Testis (tissue), 2 donors: ENCODE data around the gene GLCCI1.

ENCODE experiments used
- POLR2A ChIP-seq: fragments of 450-650 bp; IDR thresholded peaks from one replicate; pipeline ENCODE4 v1.6.1; 2017; ENCODE audit warnings: antibody characterized with exemption, mild to moderate bottlenecking, moderate library complexity
- TF ChIP-seq, protein P1 (sequence below), 3 experiments: fragments of 450-650 bp in 2 of 3; fragments of 200-600 bp in 1 of 3; sonication (generic) in 1 of 3; IDR thresholded peaks; one replicate each; pipeline ENCODE4 v1.5.1; 2016 to 2019; ENCODE audit warnings: antibody characterized with exemption in 3 of 3, mild to moderate bottlenecking in 2 of 3, moderate library complexity in 1 of 3

DNA sequence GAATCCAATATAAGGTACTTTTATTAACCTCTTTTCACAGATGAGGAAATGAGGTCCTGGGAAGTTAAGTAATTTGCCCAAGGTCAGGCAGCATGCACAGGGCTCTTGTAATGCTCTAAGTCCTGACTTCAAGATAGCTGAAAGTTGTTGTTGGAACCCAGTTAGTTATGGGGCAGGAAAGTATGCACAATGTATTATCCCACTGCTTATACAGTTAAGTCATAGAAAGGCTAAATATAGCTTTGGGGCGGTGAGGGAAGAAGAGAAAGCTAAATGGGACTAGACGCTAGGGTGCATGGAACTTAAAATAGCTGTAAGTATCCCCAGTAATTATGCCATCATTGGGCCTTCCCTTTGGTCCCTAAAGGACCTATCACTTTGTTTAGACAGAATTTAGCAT lies 9.2 kb downstream of the GLCCI1 start:
- TF ChIP-seq POLR2A = no peak
- TF ChIP-seq, protein P1, sequence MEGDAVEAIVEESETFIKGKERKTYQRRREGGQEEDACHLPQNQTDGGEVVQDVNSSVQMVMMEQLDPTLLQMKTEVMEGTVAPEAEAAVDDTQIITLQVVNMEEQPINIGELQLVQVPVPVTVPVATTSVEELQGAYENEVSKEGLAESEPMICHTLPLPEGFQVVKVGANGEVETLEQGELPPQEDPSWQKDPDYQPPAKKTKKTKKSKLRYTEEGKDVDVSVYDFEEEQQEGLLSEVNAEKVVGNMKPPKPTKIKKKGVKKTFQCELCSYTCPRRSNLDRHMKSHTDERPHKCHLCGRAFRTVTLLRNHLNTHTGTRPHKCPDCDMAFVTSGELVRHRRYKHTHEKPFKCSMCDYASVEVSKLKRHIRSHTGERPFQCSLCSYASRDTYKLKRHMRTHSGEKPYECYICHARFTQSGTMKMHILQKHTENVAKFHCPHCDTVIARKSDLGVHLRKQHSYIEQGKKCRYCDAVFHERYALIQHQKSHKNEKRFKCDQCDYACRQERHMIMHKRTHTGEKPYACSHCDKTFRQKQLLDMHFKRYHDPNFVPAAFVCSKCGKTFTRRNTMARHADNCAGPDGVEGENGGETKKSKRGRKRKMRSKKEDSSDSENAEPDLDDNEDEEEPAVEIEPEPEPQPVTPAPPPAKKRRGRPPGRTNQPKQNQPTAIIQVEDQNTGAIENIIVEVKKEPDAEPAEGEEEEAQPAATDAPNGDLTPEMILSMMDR (IDR thresholded peaks at IDR 0.05) = no peak
